Thyroid gland (tissue), 4 donors: Measurements from ENCODE around the gene SRRT.

Experiments used
- POLR2A ChIP-seq, 2 donors: fragments of 450-650 bp; IDR thresholded peaks; one replicate each; pipeline ENCODE4 v1.6.1; 2017; ENCODE audit warnings: antibody characterized with exemption in 2 of 2, mild to moderate bottlenecking in 2 of 2, moderate library complexity in 1 of 2
- TF ChIP-seq, protein P1 (sequence below), 6 experiments: fragments of 200-600 bp in 3 of 6; fragments of 450-650 bp in 3 of 6; sonication (generic) in 3 of 6; IDR thresholded peaks; one replicate each; pipeline ENCODE4 v1.5.1; 2016 to 2019; ENCODE audit warnings: antibody characterized with exemption in 6 of 6, mild to moderate bottlenecking in 2 of 6, inconsistent platforms in 1 of 6, moderate library complexity in 1 of 6

DNA sequence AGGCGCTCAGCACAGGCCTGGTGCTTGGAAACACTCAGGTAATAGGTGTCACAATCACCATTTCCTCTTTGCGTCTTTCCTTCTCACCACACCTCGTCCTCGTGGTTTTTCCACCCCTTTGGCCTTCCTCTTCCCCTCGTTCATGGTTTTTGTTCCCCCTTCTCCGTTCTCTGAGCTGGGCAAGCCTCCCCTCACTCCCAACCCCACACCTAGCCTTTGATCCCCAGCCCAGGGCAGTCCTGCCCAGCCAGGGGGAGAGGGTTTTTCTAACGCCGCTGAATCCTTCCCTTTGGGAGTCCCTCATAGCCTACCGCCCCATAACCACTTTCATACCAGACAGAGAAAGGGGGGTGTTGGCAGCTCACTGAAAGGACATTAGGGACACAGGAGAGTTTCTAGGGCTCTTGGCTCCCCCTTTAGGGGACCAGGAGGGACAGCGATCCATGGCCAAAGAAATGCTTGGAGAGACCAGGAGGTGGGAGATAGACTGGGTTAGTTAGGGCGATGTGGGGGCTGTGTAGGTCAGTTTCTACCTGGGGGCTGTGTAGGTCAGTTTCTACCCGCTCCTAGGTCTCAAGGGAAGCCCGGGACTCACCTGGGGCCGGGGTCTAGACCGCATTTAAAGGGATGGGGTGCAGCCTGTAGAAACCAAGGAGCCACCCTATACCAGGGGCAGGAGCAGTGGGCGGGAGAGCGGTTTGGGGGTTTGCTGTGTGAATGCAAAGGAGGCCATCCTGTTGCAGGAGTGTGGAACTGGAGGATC is 49.0 kb upstream of the SRRT start:
- no peak for TF ChIP-seq POLR2A (IDR thresholded peaks at IDR 0.05)
- TF ChIP-seq, protein P1, sequence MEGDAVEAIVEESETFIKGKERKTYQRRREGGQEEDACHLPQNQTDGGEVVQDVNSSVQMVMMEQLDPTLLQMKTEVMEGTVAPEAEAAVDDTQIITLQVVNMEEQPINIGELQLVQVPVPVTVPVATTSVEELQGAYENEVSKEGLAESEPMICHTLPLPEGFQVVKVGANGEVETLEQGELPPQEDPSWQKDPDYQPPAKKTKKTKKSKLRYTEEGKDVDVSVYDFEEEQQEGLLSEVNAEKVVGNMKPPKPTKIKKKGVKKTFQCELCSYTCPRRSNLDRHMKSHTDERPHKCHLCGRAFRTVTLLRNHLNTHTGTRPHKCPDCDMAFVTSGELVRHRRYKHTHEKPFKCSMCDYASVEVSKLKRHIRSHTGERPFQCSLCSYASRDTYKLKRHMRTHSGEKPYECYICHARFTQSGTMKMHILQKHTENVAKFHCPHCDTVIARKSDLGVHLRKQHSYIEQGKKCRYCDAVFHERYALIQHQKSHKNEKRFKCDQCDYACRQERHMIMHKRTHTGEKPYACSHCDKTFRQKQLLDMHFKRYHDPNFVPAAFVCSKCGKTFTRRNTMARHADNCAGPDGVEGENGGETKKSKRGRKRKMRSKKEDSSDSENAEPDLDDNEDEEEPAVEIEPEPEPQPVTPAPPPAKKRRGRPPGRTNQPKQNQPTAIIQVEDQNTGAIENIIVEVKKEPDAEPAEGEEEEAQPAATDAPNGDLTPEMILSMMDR (IDR thresholded peaks at IDR 0.05) = no peak
